ENCODE data around the gene BAZ1A.

BAZ1A gene

DNA sequence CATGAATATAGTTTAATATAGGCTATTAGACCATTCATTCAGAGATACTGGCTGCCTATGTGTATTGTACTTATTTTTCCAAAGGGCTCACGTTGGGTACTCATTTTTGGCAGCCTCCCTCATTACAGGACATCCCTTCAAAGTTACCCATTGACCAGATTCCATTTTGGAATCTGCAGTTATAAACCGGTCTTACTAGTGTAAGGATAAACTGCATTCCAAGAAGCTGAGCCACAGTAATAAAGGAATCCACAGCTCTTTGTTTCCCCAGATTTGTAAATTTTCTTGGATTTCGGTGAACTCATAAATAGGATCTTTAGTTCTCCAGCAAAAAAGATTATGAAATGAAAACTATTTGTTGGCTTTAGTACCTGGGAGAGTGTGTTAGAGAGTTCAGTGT is 141.9 kb downstream of the BAZ1A start:
- Histone ChIP-seq H3K36me3 (no peaks in the 10 kb centered on the region), H3K4me3 (no peak overlapping the region), H3K9me3 (no peaks in the 10 kb centered on the region), H3K27ac (no peak overlapping the region), H3K4me1 (no peaks in the 10 kb centered on the region), H3K27me3 (no peaks in the 10 kb centered on the region)
- TF ChIP-seq, protein P1, sequence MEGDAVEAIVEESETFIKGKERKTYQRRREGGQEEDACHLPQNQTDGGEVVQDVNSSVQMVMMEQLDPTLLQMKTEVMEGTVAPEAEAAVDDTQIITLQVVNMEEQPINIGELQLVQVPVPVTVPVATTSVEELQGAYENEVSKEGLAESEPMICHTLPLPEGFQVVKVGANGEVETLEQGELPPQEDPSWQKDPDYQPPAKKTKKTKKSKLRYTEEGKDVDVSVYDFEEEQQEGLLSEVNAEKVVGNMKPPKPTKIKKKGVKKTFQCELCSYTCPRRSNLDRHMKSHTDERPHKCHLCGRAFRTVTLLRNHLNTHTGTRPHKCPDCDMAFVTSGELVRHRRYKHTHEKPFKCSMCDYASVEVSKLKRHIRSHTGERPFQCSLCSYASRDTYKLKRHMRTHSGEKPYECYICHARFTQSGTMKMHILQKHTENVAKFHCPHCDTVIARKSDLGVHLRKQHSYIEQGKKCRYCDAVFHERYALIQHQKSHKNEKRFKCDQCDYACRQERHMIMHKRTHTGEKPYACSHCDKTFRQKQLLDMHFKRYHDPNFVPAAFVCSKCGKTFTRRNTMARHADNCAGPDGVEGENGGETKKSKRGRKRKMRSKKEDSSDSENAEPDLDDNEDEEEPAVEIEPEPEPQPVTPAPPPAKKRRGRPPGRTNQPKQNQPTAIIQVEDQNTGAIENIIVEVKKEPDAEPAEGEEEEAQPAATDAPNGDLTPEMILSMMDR (IDR thresholded peaks at IDR 0.05), result no peak
- no peak for DNase-seq
- intact Hi-C loops (cut with DNase I; ENCODE audit: low total_unique reads), result no loop called here

DNA sequence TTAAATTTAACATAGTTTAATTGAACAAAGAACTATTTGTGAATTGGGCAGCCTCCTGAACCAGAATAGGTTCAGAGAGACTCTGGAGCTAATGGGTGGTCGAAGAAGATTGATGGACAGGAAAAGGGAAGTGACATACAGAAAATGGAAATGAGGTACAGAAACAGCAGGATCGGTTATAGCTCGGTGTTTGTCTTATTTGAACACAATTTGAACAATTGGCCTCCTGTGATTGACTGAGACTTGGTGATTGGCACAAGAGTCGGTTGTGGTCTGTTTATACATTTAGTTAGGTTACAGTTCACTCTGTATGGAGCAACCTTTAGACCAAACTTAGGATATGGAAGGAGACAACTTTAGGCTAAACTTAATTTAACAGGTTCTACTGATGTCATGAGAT is 142.4 kb downstream of the BAZ1A start:
- TF ChIP-seq, protein P1 (IDR thresholded peaks at IDR 0.05), result no peak
- H3K27ac ChIP-seq, result no peak overlapping the region
- H3K4me1 ChIP-seq, result no peaks in the 10 kb centered on the region
- no peak overlapping the region for H3K4me3 ChIP-seq
- no peaks in the 10 kb centered on the region for H3K36me3 ChIP-seq
- H3K9me3 ChIP-seq, result no peaks in the 10 kb centered on the region
- no peak for DNase-seq
- H3K27me3 ChIP-seq, result no peaks in the 10 kb centered on the region
- intact Hi-C loops (cut with DNase I; ENCODE audit: low total_unique reads), result no loop called here

DNA sequence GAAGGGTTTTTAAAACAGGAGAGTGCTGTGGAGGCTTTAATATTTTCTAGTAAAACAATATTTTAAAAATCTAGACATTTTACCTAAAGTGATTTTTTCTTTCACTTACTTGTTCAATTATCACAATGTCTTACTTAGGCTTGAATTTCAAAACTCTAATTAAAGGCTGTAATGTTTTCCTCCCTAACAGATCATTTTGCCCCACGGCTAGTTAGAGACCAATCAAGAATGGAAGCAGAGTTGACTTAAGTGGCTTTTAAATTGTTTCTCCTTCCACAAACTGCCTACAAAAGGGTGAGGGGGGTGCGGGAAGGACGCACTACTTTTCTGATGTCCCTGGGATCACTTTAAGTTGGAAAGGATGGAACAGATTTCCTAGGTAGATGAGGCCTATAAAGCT is 151.3 kb downstream of the BAZ1A start:
- Histone ChIP-seq H3K27me3 (no peaks in the 10 kb centered on the region), H3K4me3 (no peak overlapping the region), H3K4me1 (peaks cover 0 to 9% (median 4%) of the 10 kb centered on the region in 4 donors), H3K9me3 (no peaks in the 10 kb centered on the region), H3K36me3 (no peaks in the 10 kb centered on the region), H3K27ac (no peak overlapping the region)
- no peak for DNase-seq
- intact Hi-C loops (cut with DNase I; ENCODE audit: low total_unique reads), result loop anchor here (2.0 kb wide), 1 partner anchor 51 kb away; no protein-coding TSS in a partner anchor
- TF ChIP-seq, protein P1 (IDR thresholded peaks at IDR 0.05), result no peak

DNA sequence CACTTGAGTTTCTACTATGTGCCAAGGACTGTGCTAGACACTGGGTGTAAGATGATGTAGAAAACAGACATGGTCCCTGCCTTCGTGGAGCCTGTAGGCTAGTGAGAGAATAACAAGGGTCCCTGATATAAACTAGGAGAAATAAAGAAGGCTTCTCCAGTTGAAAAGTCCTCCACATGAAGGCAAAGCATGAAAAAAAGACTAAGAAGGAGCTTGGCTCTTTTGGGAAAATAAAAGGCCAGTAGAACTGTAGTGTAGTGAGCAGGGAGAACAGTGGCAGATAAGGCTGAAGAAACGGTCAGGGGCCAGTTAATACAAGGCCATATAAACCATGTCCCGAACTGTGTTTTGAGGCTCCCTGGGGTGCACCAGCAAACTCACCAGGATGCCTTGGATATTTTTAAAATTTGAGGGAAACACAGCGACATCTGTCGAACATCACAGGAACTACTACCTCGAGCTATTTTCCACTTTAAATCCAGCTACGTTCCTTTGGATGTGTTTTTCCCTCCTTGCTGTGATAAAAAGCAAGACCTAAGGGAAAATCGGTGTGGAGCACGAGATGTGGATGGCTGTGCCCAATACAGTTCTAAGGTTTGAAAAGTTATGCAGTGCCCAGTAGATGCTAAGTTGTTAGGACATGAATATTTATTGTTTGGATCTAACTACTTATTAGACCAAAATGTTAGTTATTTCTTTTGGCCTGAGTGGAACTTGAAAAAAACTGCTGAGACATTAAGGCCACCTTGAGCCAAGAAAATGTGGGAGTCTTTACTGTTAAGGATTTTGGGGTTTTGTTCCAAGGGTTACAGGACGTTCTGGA is 152.2 kb downstream of the BAZ1A start:
- peak in 1 of 2 donors; percentile 38 for DNase-seq
- H3K9me3 ChIP-seq, result no peaks in the 10 kb centered on the region
- TF ChIP-seq, protein P1 (IDR thresholded peaks at IDR 0.05), result peak; percentile 85 to 87
- no peaks in the 10 kb centered on the region for H3K36me3 ChIP-seq
- H3K4me3 ChIP-seq, result no peak overlapping the region
- peaks cover 0 to 9% (median 4%) of the 10 kb centered on the region in 4 donors for H3K4me1 ChIP-seq
- intact Hi-C loops (cut with DNase I; ENCODE audit: low total_unique reads), result loop anchor here (2.0 kb wide), 1 partner anchor 50 kb away; no protein-coding TSS in a partner anchor
- H3K27ac ChIP-seq, result peak overlapping the region; percentile 35 to 47
- no peaks in the 10 kb centered on the region for H3K27me3 ChIP-seq

DNA sequence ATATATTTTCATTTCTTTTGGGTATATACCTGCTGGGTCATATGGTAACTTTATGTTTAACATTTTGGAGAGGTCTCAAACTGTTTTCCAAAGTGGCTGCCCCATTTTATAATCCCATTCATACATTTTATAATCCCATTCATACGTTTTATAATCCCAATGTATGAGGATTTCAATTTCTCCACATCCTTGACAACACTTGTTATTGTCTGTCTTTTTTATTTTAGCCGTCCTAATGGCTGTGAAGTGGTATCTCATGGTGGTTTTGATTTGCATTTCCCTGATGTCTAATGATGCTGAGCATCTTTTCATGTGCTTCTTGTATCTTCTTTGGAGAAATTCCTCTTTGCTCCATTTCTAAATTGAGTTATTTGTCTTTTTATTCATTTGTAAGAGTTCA is 154.0 kb downstream of the BAZ1A start:
- no peak for DNase-seq
- H3K36me3 ChIP-seq, result no peaks in the 10 kb centered on the region
- H3K4me1 ChIP-seq, result peaks cover 0 to 9% (median 4%) of the 10 kb centered on the region in 4 donors
- H3K9me3 ChIP-seq, result no peaks in the 10 kb centered on the region
- no peak overlapping the region for H3K27ac ChIP-seq
- TF ChIP-seq, protein P1 (IDR thresholded peaks at IDR 0.05), result no peak
- no peak overlapping the region for H3K4me3 ChIP-seq
- intact Hi-C loops (cut with DNase I; ENCODE audit: low total_unique reads), result no loop called here
- no peaks in the 10 kb centered on the region for H3K27me3 ChIP-seq
